Ovary (tissue), 10 donors: Measurements from ENCODE around the gene SMG6. TPM values are rescaled to one million over a fixed set of nuclear protein-coding genes. Genes with fewer than 3 reads are reported as not detected.

Source experiments
- DNase-seq, 5 donors: peaks; one replicate each; pipeline ENCODE4 v3.0.0-alpha.2; 2019 to 2020
- H3K27ac ChIP-seq, 2 donors: fragments of 200-600 bp; one replicate each; pipeline versions ENCODE4 v1.5.1 to v1.8.0; 2019 to 2022
- H3K27me3 ChIP-seq: fragments of 200-600 bp; one replicate; pipeline ENCODE4 v1.8.0; 2022
- H3K36me3 ChIP-seq: fragments of 200-600 bp; sonication (generic); one replicate; pipeline ENCODE4 v1.5.1; 2019
- H3K4me1 ChIP-seq: one replicate; pipeline ENCODE4 v1.8.1; 2013; ENCODE audit warnings: mild to moderate bottlenecking, moderate library complexity; ENCODE audit not compliant: insufficient read depth
- H3K4me3 ChIP-seq: fragments of 200-600 bp; sonication (generic); one replicate; pipeline ENCODE4 v1.5.1; 2017
- H3K9me3 ChIP-seq, 2 donors: fragments of 200-600 bp in 1 of 2; sonication (generic) in 1 of 2; one replicate each; pipeline versions ENCODE4 v1.5.1 to v1.8.1; 2013 to 2019; ENCODE audit warnings: mild to moderate bottlenecking in 1 of 2, moderate library complexity in 1 of 2
- EP300 ChIP-seq: sonication (generic); formaldehyde crosslinking; IDR thresholded peaks from one replicate; pipeline ENCODE4 v1.6.1; 2017; ENCODE audit warnings: antibody characterized with exemption
- POLR2A ChIP-seq: fragments of 450-650 bp; IDR thresholded peaks from one replicate; pipeline ENCODE4 v1.6.1; 2017; ENCODE audit warnings: antibody characterized with exemption, mild to moderate bottlenecking, moderate library complexity
- WGBS, 3 donors: extraction: QIAGEN DNeasy Blood & Tissue Kit in 1 of 3; methylation state at CpG; one replicate each; pipeline versions ENCODE4 v1.1.5 to v1.1.7; 2013 to 2017; 5-methylcytosine and 5-hydroxymethylcytosine counted together
- intact Hi-C, 4 donors: fragments of 100-400 bp; cut with DNase I; formaldehyde crosslinking; loops; one replicate each; pipeline versions ENCODE4 v1.11.0 to v1.15.1; 2022 to 2023
- long read RNA-seq, 3 donors: library from polyadenylated mRNA in 2 of 3; unstranded in 2 of 3; transcript quantifications; one replicate each; pipeline ENCODE4 v2.0.0 and lab custom pipeline, GENCODE V29; 2021 to 2026
- polyA plus RNA-seq, 2 donors: library from polyadenylated mRNA; stranded (reverse); fragments of 200-250 nt in 1 of 2; fragments of 350-450 nt in 1 of 2; fragmentation: Illumina TruSeq in 1 of 2; extraction: RNeasy Lipid Tissue Mini Kit (QIAGEN cat#74804) in 1 of 2; gene quantifications; one replicate each; pipeline ENCODE4 v1.2.3, GENCODE V29; 2013 to 2014
- total RNA-seq, 7 donors: library from RNA; depleted of rRNA in 2 of 7; stranded (reverse); fragments of >200 nt in 2 of 7; fragmentation: NEBNext Ultra II Directional in 3 of 7; extraction: Animal tissue kit (Norgen Biotek cat#: 25700) in 3 of 7; gene quantifications; one replicate each; pipeline versions ENCODE4 v1.1.0 to v1.2.4, GENCODE V29; 2016 to 2023
- TF ChIP-seq, protein P1 (sequence below), 3 donors: fragments of 450-650 bp in 2 of 3; fragments of 200-600 bp in 1 of 3; IDR thresholded peaks; one replicate each; pipeline versions ENCODE4 v1.5.1 to v1.8.0; 2016 to 2022; ENCODE audit warnings: antibody characterized with exemption in 3 of 3, mild to moderate bottlenecking in 1 of 3
- donor health status: DM: no; HTN: no; CAD: no; lungs with moderate emphysema.
- donor health status: DM: no; HTN: no; CAD: no.
- donor health status: Bipolar disorder and iron deficiency.
- donor health status: DM: yes; HTN: yes; CAD: no.
- donor health status: DM: no; HTN: no; CAD: no.
- donor health status: DM: yes; HTN: yes; CAD: no.

Gene SMG6
- 10 to 100 TPM; 33.8 to 66.0 (median 57.9) TPM for total RNA-seq
- polyA plus RNA-seq = 10 to 100 TPM; 36.5 to 51.0 TPM
- long read RNA-seq, donor 1, transcript SMG6-215 (1 exons, 2,419 nt) = major isoform, 14 of 32 reads
- long read RNA-seq, donor 1, partial matches to known transcripts = 8 of 32 reads
- long read RNA-seq, donor 1, other reads (novel, unspliced or antisense) = 9 of 32 reads
- long read RNA-seq, donor 2, transcript SMG6-215 (1 exons, 2,419 nt) = major isoform, 8 of 51 reads
- long read RNA-seq, donor 2, partial matches to known transcripts = 29 of 51 reads
- long read RNA-seq, donor 2, other reads (novel, unspliced or antisense) = 14 of 51 reads
- long read RNA-seq, donor 3, full-length matches to known transcripts = 29 of 75 reads
- long read RNA-seq, donor 3, partial matches to known transcripts = 36 of 75 reads
- long read RNA-seq, donor 3, other reads (novel, unspliced or antisense) = 10 of 75 reads

DNA sequence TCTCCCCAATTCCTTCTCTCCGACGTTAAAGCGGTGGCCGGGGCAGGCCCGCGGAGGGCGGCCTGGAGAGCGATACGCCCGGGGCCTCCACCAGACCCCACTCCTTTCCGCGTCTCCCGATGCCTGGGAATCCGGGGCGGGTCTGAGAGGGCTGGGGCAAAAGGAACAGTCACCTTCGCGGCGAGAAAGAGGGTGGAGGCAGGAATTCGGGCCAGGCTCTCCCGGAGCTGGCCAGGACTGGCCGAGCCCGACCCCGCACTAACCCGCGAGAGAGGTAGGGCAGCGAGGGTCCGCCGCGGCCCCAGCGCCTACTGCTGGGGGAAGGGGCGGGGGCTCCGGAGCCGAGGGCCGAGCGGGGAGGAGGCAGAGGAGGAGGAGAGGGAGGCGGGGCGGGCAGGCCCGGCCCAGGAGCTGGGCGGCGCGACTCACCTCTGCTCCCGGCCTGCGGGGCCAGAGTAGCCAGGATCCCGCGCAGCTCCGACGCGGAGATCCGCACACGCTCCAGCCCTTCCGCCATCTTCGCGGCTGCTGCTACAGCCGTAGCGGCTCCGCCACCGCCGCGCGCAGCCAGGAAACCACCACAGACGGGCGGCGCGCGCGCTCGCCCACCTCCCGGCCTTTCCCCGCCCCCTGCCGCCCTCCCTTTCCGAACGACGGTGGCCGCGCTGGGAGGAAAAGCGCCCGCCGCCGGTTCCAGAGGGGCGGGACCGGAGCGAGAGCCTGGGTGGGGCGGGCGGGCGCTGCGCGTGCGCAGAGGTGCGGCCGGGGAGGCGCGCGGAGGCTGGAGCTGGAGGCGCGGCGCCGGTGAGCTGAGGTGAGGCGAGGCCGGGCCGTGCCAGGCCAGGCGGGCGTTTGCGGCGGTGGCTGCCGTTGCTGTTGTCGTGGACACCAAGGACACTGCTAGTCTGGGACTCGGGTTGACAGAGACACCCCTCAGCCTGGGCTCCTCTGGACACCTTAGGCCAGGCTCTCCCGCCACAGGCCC, at the start of gene SMG6, which contains the start of gene SRR:
Gene SMG6 (minus strand): TSS at position 582 of the 985 bp plus-strand sequence. CDS start 65 bp downstream, at position 517.
Gene SRR (plus strand): TSS at position 747 of the 985 bp plus-strand sequence. CDS start 11,611 bp downstream, outside the sequence.
- intact Hi-C loops = no loop called here
- TF ChIP-seq POLR2A = peak; percentile 49
- TF ChIP-seq EP300 = no peak
- WGBS, 3 donors = 0% methylated on average over 39 to 107 of the region's 108 CpGs
- Histone ChIP-seq H3K4me1 (peaks cover 7% of the 10 kb centered on the region), H3K4me3 (peak within 1 kb of the TSS; percentile 79), H3K9me3 (no peaks in the 10 kb centered on the region), H3K36me3 (no peaks in the 10 kb centered on the region), H3K27ac (peak within 1 kb of the TSS; percentile 70 to 80), H3K27me3 (no peaks in the 10 kb centered on the region)
- DNase-seq = peak; percentile 91 to 95 (median 93)

DNA sequence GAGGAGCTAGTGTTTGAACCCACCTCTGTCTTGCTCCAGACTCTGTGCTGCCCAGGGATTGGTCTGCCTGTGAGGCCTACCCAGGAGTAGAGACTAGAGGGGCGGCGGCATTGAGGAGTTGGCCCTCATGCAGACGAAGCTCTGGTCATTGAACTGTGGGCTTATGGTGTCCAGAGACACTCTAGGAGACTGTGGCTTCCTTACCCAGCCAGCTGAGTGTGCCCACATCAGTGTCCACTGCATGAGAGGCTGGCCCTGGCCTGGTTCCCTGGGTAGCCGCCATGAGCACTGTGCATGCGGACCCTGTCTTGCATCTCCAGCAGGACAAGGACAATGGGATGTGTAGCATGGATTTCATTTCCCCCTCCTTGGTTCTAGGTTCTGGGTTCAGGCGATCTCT, 47.7 kb upstream of the SMG6 start:
- no peak for DNase-seq
- Histone ChIP-seq H3K9me3 (no peaks in the 10 kb centered on the region), H3K27me3 (no peaks in the 10 kb centered on the region), H3K27ac (no peak overlapping the region), H3K4me3 (no peak overlapping the region), H3K4me1 (no peaks in the 10 kb centered on the region), H3K36me3 (no peaks in the 10 kb centered on the region)
- 94 to 98% (median 96%) methylated on average over 6 of the region's 6 CpGs for WGBS, 3 donors
- intact Hi-C loops = no loop called here
- TF ChIP-seq, protein P1, sequence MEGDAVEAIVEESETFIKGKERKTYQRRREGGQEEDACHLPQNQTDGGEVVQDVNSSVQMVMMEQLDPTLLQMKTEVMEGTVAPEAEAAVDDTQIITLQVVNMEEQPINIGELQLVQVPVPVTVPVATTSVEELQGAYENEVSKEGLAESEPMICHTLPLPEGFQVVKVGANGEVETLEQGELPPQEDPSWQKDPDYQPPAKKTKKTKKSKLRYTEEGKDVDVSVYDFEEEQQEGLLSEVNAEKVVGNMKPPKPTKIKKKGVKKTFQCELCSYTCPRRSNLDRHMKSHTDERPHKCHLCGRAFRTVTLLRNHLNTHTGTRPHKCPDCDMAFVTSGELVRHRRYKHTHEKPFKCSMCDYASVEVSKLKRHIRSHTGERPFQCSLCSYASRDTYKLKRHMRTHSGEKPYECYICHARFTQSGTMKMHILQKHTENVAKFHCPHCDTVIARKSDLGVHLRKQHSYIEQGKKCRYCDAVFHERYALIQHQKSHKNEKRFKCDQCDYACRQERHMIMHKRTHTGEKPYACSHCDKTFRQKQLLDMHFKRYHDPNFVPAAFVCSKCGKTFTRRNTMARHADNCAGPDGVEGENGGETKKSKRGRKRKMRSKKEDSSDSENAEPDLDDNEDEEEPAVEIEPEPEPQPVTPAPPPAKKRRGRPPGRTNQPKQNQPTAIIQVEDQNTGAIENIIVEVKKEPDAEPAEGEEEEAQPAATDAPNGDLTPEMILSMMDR (IDR thresholded peaks at IDR 0.05) = no peak
- TF ChIP-seq POLR2A = no peak

DNA sequence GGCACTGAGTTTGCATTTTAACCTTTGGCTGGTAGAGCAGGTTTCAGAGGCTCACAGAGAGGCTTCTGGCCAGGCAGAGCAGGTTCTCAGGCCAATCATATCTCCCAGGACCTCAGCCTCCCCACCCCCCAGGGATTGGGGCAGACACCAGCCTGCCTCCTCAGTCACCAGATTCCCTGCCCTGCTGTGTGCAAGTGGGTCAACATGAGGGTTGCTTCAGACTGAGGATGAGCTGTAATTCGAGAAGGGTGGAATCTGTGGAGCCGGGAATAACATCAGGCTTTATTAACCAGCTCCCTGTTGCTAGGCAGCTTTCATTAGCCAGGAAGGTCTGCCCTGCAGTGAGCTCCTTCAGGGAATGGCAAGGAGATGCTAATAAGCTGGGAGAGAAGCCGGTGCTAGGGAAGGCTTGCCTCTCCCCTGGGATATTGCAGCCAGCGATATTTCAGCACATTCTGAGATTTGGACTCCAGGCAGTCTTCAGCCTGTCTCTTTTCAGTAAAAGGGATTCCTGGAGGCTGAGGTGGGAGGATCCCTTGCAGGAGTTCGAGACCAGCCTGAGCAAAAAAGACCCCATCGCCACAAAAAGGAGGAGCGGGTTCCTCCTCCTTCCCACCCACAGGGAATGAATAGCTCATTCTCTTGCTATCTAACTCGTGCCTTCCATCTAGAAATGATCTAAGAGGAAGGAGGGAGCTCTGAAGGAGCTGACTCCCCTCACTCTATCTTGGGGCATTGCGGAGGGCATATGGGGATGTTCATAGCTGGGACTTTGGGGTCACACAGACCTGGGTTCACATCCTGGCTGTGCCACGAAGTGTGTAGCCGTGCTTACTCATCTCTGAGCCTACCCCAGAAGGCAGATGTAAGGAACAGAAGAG, 44.5 kb upstream of the SMG6 start:
- TF ChIP-seq EP300 (no peak), POLR2A (no peak)
- TF ChIP-seq, protein P1 (IDR thresholded peaks at IDR 0.05) = no peak
- no peaks in the 10 kb centered on the region for H3K36me3 ChIP-seq
- 45 to 52% (median 48%) methylated on average over 11 of the region's 11 CpGs for WGBS, 3 donors
- H3K4me3 ChIP-seq = no peak overlapping the region
- no peaks in the 10 kb centered on the region for H3K4me1 ChIP-seq
- no peaks in the 10 kb centered on the region for H3K9me3 ChIP-seq
- peak in 2 of 5 donors; percentile 12 to 29 for DNase-seq
- H3K27ac ChIP-seq = no peak overlapping the region
- no peaks in the 10 kb centered on the region for H3K27me3 ChIP-seq
- intact Hi-C loops = no loop called here

DNA sequence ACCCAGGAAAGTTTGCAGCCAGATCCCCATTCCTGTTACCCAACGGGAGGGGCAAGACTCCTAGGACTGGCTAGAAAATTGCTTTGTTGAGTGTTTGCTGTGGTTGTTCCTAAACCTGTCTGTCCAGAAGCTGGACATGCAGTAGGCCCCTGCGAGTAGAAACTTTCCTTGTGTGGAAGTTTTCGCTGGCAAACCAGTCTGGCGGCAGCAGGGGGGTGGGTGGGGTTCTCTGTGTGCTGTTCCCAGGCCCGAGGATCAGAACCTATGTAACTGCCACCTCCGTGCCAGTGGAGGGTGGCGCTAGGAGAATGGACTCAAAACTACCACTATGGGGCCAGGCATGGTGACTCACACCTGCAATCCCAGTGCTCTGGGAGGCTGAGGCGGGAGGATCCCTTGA, 42.9 kb upstream of the SMG6 start:
- Histone ChIP-seq H3K27me3 (no peaks in the 10 kb centered on the region), H3K9me3 (no peaks in the 10 kb centered on the region), H3K27ac (no peak overlapping the region), H3K36me3 (no peaks in the 10 kb centered on the region), H3K4me1 (no peaks in the 10 kb centered on the region), H3K4me3 (no peak overlapping the region)
- TF ChIP-seq EP300 (no peak), POLR2A (no peak)
- TF ChIP-seq, protein P1 (IDR thresholded peaks at IDR 0.05) = no peak
- intact Hi-C loops = no loop called here
- peak in 2 of 5 donors; percentile 8 to 23 for DNase-seq
- WGBS, 3 donors = 92 to 95% (median 95%) methylated on average over 8 of the region's 8 CpGs
